Measurements from ENCODE around the gene SOCS6. TPM values are rescaled to one million over a fixed set of nuclear protein-coding genes. Genes with fewer than 3 reads are reported as not detected.

The SOCS6 gene
- total RNA-seq, 4 donors from 2014 or later: 38.8 to 60.1 (median 41.1) TPM

DNA sequence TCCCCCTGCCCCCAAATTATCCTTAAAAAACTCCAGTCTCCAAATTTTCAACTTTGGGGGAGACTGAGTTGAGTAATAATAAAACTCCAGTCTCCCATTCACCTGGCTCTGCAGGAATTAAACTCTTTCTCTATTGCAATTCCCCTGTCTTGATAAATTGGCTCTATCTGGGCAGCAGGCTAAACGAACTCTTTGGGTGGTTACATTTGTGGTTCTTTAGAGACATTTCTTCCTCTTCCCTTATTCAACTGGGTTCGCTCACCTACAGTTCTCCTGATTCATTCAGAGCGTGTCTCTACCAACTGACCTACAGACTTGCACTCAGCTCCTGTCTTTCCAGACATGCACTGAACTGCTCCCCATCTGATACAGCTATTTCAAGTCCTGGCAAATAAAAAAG, 17.1 kb upstream of the SOCS6 start:
- no peaks in the 10 kb centered on the region for H3K36me3 ChIP-seq

DNA sequence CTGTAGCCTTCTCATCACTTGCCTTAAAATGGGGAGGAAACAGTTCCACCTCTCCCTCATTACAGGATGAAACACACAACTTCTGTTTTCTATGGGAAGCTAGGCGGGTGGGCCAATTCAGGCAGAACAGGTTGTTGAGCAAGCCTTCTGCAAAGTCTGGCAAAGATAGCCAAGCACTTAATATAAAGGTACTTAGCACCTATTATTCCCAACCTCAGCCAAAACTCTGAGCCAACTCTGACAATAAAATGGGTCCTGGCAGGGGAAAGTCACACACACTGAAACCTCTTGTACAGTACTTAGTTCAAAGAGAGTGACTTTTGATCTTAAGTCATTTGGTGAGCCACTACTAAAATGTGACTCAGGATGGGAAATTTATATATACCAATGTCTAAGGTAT, 15.8 kb upstream of the SOCS6 start:
- H3K4me1 ChIP-seq: no peaks in the 10 kb centered on the region
- no peaks in the 10 kb centered on the region for H3K27me3 ChIP-seq
- H3K9me3 ChIP-seq: peaks cover 0 to 8% (median 3%) of the 10 kb centered on the region in 4 donors
- no peak overlapping the region for H3K27ac ChIP-seq
- no peaks in the 10 kb centered on the region for H3K36me3 ChIP-seq
- TF ChIP-seq, protein P1, sequence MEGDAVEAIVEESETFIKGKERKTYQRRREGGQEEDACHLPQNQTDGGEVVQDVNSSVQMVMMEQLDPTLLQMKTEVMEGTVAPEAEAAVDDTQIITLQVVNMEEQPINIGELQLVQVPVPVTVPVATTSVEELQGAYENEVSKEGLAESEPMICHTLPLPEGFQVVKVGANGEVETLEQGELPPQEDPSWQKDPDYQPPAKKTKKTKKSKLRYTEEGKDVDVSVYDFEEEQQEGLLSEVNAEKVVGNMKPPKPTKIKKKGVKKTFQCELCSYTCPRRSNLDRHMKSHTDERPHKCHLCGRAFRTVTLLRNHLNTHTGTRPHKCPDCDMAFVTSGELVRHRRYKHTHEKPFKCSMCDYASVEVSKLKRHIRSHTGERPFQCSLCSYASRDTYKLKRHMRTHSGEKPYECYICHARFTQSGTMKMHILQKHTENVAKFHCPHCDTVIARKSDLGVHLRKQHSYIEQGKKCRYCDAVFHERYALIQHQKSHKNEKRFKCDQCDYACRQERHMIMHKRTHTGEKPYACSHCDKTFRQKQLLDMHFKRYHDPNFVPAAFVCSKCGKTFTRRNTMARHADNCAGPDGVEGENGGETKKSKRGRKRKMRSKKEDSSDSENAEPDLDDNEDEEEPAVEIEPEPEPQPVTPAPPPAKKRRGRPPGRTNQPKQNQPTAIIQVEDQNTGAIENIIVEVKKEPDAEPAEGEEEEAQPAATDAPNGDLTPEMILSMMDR (IDR thresholded peaks at IDR 0.05): no peak
- no peak for TF ChIP-seq POLR2A (IDR thresholded peaks at IDR 0.05)
- DNase-seq: no peak
- H3K4me3 ChIP-seq: no peak overlapping the region

More for the DNA sequence above, 17.1 kb upstream of the SOCS6 start:
- H3K27ac ChIP-seq: no peak overlapping the region
- DNase-seq: no peak
- no peak overlapping the region for H3K4me3 ChIP-seq
- H3K9me3 ChIP-seq: peaks cover 0 to 8% (median 3%) of the 10 kb centered on the region in 4 donors
- H3K27me3 ChIP-seq: no peaks in the 10 kb centered on the region
- no peak for TF ChIP-seq POLR2A (IDR thresholded peaks at IDR 0.05)
- TF ChIP-seq, protein P1 (IDR thresholded peaks at IDR 0.05): no peak
- no peaks in the 10 kb centered on the region for H3K4me1 ChIP-seq

DNA sequence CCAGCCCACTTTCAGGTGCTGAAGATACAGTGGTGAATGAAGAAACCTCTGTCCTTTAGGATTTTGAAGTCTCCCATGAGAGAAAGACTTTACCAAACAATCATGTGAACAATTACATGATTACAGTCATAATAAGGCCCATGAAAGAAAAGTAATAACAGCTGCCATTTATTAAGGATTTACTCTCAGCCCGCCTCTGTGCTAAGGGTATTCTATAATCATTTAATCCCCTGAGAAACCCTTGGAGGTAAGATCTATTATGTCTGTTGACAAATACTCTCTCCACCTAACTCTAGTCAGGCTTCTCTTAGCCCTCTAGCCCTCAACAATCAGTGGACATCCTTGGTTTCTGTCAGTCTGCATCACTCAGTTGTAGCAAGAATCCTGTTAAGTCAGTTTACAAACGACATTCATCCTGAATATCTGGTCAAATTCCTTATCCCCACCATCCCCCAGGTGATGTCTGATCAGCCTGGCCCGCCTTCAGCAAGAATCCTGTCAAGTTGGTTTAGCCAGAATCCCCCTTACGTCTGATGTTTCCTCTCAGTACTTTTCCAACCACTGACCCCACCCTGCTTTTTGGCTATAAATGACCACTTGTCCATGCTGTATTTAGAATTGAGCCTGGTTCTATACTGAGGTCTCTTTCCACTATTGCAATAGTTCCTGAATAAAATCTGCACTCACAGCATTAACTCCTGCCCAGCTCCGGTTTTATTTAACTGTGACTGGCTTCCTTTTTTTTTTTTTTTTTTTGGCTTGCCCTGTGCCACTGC, 12.2 kb upstream of the SOCS6 start:
- no peak overlapping the region for H3K27ac ChIP-seq
- peaks cover 0 to 5% (median 1%) of the 10 kb centered on the region in 4 donors for H3K9me3 ChIP-seq
- DNase-seq: no peak
- no peaks in the 10 kb centered on the region for H3K36me3 ChIP-seq
- H3K27me3 ChIP-seq: no peaks in the 10 kb centered on the region
- TF ChIP-seq, protein P1 (IDR thresholded peaks at IDR 0.05): no peak
- no peak for TF ChIP-seq POLR2A (IDR thresholded peaks at IDR 0.05)
- H3K4me3 ChIP-seq: no peak overlapping the region
- no peaks in the 10 kb centered on the region for H3K4me1 ChIP-seq

DNA sequence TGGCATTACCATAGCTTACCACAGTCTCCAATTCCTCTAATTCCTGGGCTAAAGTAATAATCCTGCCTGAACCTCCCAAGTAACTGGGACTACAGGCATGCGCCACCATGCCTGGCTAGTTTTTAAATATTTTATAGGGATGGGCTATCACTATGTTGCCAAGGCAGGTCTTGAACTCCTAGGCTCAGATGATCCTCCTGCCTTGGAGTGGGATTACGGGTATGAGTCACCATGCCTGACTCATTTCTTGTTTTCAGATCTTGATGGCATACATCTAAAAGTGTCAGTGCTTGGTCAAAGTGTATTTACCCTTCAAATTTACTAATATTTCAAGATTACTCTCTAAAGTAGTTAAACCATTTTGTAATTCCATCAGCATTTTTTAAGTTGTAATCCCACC, 9.4 kb upstream of the SOCS6 start:
- Histone ChIP-seq H3K4me3 (no peak overlapping the region), H3K9me3 (no peaks in the 10 kb centered on the region), H3K27ac (no peak overlapping the region), H3K4me1 (no peaks in the 10 kb centered on the region), H3K27me3 (no peaks in the 10 kb centered on the region), H3K36me3 (no peaks in the 10 kb centered on the region)
- no peak for DNase-seq
- TF ChIP-seq, protein P1 (IDR thresholded peaks at IDR 0.05): no peak
- TF ChIP-seq POLR2A (IDR thresholded peaks at IDR 0.05): no peak

DNA sequence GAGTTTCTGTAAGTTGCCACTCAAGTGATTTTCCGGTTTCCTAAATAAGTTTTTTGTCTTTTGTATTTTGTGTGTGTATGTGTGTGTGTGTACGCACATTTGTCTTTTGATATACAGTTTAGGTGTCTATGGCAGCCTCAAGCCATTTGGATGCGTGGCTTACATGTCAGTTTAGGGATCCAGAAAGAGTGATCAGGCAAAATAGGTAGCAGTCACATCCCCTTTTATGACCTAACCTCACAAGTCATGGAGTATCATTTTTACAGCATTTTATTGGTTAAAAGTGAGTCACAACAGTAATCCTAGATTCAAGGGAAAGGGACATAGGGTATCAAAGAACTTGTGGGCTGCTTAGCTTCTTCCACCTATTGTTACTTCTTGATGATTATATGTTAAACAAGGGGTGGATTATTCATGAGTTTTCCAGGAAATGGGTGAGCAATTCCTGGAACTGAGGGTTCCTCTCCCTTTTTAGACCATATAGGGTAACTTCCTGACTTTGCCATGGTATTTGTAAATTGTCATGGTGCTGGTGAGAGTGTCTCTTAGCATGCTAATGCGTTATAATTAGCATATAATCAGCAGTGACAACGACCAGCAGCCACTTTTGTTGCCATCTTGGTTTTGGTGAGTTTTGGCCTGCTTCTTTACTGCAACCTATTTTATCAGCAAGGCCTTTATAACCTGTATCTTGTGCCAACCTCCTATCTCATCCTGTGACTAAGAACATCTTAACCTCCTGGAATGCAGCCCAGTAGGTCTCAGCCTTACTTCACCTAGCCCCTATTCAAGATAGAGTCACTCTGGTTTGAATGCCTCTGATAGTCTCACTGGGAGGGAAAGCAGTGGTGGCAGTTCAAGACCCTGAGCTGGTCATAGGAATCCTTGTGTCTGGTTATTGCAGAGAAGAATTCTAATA, 8.6 kb upstream of the SOCS6 start:
- Histone ChIP-seq H3K4me3 (no peak overlapping the region), H3K27me3 (no peaks in the 10 kb centered on the region), H3K9me3 (no peaks in the 10 kb centered on the region), H3K36me3 (no peaks in the 10 kb centered on the region), H3K4me1 (no peaks in the 10 kb centered on the region), H3K27ac (no peak overlapping the region)
- DNase-seq: no peak
- TF ChIP-seq POLR2A (IDR thresholded peaks at IDR 0.05): no peak
- TF ChIP-seq, protein P1 (IDR thresholded peaks at IDR 0.05): no peak
